Activated CD4-positive, alpha-beta T cell treated with anti-CD3 and anti-CD28 coated beads, Interleukin-2, Interleukin-4, amounts not matched to agents 100 ng/mL and 50 ng/mL, durations not matched to agents 16 hours and 8 hours (primary cell): Measurements from ENCODE around the gene SLN.

Source experiments
- DNase-seq: peaks from one replicate; pipeline ENCODE4 v3.0.0-alpha.2; 2020; ENCODE audit warnings: low spot score

Gene SLN

GRCh38 chr11:107683807-107684206 lies 28.0 kb downstream of the SLN start:
- no peak for DNase-seq

- DNase-seq, result no peak
Observed at GRCh38 chr11:107683061-107683460, 28.8 kb downstream of the SLN start.

- no peak for DNase-seq
Observed at GRCh38 chr11:107682572-107682971, 29.3 kb downstream of the SLN start.

- no peak for DNase-seq
Observed at GRCh38 chr11:107682171-107682570, 29.7 kb downstream of the SLN start.

- DNase-seq, result no peak
Observed at GRCh38 chr11:107679255-107680024, 32.4 kb downstream of the SLN start.

GRCh38 chr11:107678632-107678971 lies 33.3 kb downstream of the SLN start:
- no peak for DNase-seq

GRCh38 chr11:107677924-107678631 lies 33.8 kb downstream of the SLN start:
- DNase-seq, result no peak

GRCh38 chr11:107676336-107677057 lies 35.4 kb downstream of the SLN start:
- DNase-seq, result no peak

GRCh38 chr11:107675902-107676301 lies 36.0 kb downstream of the SLN start:
- no peak for DNase-seq

- no peak for DNase-seq
Observed at GRCh38 chr11:107669893-107670601, 41.8 kb downstream of the SLN start.

- DNase-seq, result no peak
Observed at GRCh38 chr11:107669191-107669740, 42.6 kb downstream of the SLN start.

GRCh38 chr11:107666911-107667613 lies 44.8 kb downstream of the SLN start:
- no peak for DNase-seq

- no peak for DNase-seq
Observed at GRCh38 chr11:107665018-107665417, 46.8 kb downstream of the SLN start.

GRCh38 chr11:107661656-107662055 lies 50.2 kb downstream of the SLN start:
- DNase-seq, result no peak

GRCh38 chr11:107660066-107660465 lies 51.8 kb downstream of the SLN start:
- DNase-seq, result no peak

GRCh38 chr11:107659310-107659709 lies 52.5 kb downstream of the SLN start:
- no peak for DNase-seq
